CD4-positive, alpha-beta memory T cell (primary cell): Measurements from ENCODE around the gene SLC29A1. TPM values are rescaled to one million over a fixed set of nuclear protein-coding genes. Genes with fewer than 3 reads are reported as not detected.

ENCODE experiments used
- CTCF ChIA-PET: fragments of 350-600 bp; sonication (Branson Sonifier 250); formaldehyde crosslinking; loops from one replicate; lab custom pipeline; 2021; ENCODE audit warnings: inconsistent platforms; ENCODE audit not compliant: partially characterized antibody; lab: Charles Lee
- POLR2A ChIA-PET: fragments of 350-600 bp; sonication (Branson Sonifier 250); formaldehyde crosslinking; loops from one replicate; lab custom pipeline; 2021; ENCODE audit not compliant: partially characterized antibody; lab: Charles Lee
- DNase-seq, 5 donors: peaks; one replicate each; pipeline versions ENCODE4 v3.0.0 to v3.0.0-alpha.2; 2020 to 2022; ENCODE audit warnings: mixed read lengths in 1 of 5
- H3K27ac ChIP-seq: one replicate; pipeline ENCODE4 v1.7.0; 2013; ENCODE audit warnings: low read depth, low read length
- H3K27me3 ChIP-seq: 2 replicates; pipeline ENCODE4 v1.7.0; 2013; ENCODE audit warnings: mild to moderate bottlenecking, low read length, moderate library complexity; ENCODE audit not compliant: insufficient read depth
- H3K36me3 ChIP-seq: 2 replicates; pipeline ENCODE4 v1.7.0; 2013; ENCODE audit warnings: mild to moderate bottlenecking, low read length, moderate library complexity; ENCODE audit not compliant: insufficient read depth
- H3K4me1 ChIP-seq: 2 replicates; pipeline ENCODE4 v1.7.0; 2013; ENCODE audit warnings: mild to moderate bottlenecking, low read length, moderate library complexity; ENCODE audit not compliant: insufficient read depth
- H3K4me3 ChIP-seq, 2 donors: one replicate each; pipeline ENCODE4 v1.7.0; 2013; ENCODE audit warnings: low read length in 2 of 2, mild to moderate bottlenecking in 1 of 2
- H3K9me3 ChIP-seq, 2 donors: one replicate each; pipeline ENCODE4 v1.7.0; 2013; ENCODE audit warnings: low read length in 2 of 2, control low read depth in 1 of 2; ENCODE audit not compliant: control insufficient read depth in 1 of 2
- H3K27ac Mint-ChIP-seq, 7 donors: one replicate each; pipeline ENCODE4 v1.8.0; 2020 to 2021; ENCODE audit warnings: mixed read lengths in 7 of 7, mild to moderate bottlenecking in 6 of 7, inconsistent platforms in 3 of 7, moderate library complexity in 3 of 7
- H3K27me3 Mint-ChIP-seq, 2 donors: one replicate each; pipeline ENCODE4 v1.8.0; 2020 to 2021; ENCODE audit warnings: mixed read lengths in 2 of 2
- H3K36me3 Mint-ChIP-seq, 2 donors: one replicate each; pipeline ENCODE4 v1.8.0; 2020 to 2021; ENCODE audit warnings: mixed read lengths in 2 of 2, inconsistent platforms in 1 of 2, mild to moderate bottlenecking in 1 of 2
- H3K4me1 Mint-ChIP-seq, 4 donors: one replicate each; pipeline ENCODE4 v1.8.0; 2020 to 2021; ENCODE audit warnings: mixed read lengths in 4 of 4, mild to moderate bottlenecking in 1 of 4
- H3K4me3 Mint-ChIP-seq, 8 donors: one replicate each; pipeline ENCODE4 v1.8.0; 2020 to 2021; ENCODE audit warnings: mixed read lengths in 8 of 8, mild to moderate bottlenecking in 7 of 8, moderate library complexity in 6 of 8, inconsistent platforms in 3 of 8
- H3K9me3 Mint-ChIP-seq, 8 donors: one replicate each; pipeline ENCODE4 v1.8.0; 2020 to 2021; ENCODE audit warnings: mixed read lengths in 8 of 8, mild to moderate bottlenecking in 5 of 8, inconsistent platforms in 3 of 8, moderate library complexity in 1 of 8
- intact Hi-C: fragments of 100-400 bp; cut with micrococcal nuclease; formaldehyde crosslinking; loops from one replicate; pipeline ENCODE4 v1.15.1; 2023
- polyA plus RNA-seq, 2 donors: library from polyadenylated mRNA; unstranded; fragments of 300-500 nt; fragmentation: Illumina TruSeq; gene quantifications; one replicate each; pipeline ENCODE4 v1.2.3, GENCODE V29; 2021
- total RNA-seq, 2 experiments: library from RNA; stranded (reverse); gene quantifications; one replicate each; pipeline ENCODE4 v1.2.3, GENCODE V29; 2021

Gene SLC29A1
- total and polyA plus RNA-seq, 4 experiments from 2014 or later, result 2.1 to 3.7 (median 3.2) TPM

- Histone ChIP-seq H3K27me3 (no peaks in the 10 kb centered on the region), H3K4me1 (peaks cover 47% of the 10 kb centered on the region), H3K27ac (peak overlapping the region; percentile 82), H3K36me3 (peaks cover 51% of the 10 kb centered on the region), H3K9me3 (no peaks in the 10 kb centered on the region), H3K4me3 (peak overlapping the region in 1 of 2 donors; percentile 63)
- no peak for DNase-seq
- peaks cover 0 to 5% (median 0%) of the 10 kb centered on the region in 8 donors for H3K9me3 Mint-ChIP-seq
- peak overlapping the region; percentile 80 to 97 (median 96) for H3K27ac Mint-ChIP-seq
- H3K4me3 Mint-ChIP-seq, result peak overlapping the region; percentile 86 to 93 (median 87)
- H3K36me3 Mint-ChIP-seq, result peaks cover 17 to 60% of the 10 kb centered on the region in 2 donors
- ChIA-PET CTCF (interaction anchor here (0.6 to 8.8 kb wide), 6 partner anchors 10 to 50 kb away, joined by 3 to 82 read pairs (median 6); partner anchors contain the start of genes HSP90AB1, NFKBIE and TMEM151B), POLR2A (interaction anchor here (1.1 to 5.9 kb wide), 7 partner anchors 9 to 130 kb away, joined by 3 to 217 read pairs (median 9); partner anchors contain the start of genes AARS2, CDC5L, HSP90AB1 and NFKBIE)
- H3K27me3 Mint-ChIP-seq, result no peaks in the 10 kb centered on the region
- intact Hi-C loops, result loop anchor here (1.0 to 2.0 kb wide), 4 partner anchors 7 to 86 kb away; partner anchors contain the start of genes HSP90AB1, NFKBIE and SLC29A1
- peaks cover 39 to 66% (median 54%) of the 10 kb centered on the region in 4 donors for H3K4me1 Mint-ChIP-seq
Observed at GRCh38 chr6:44257753-44258324, 34.4 kb downstream of the SLC29A1 start.

GRCh38 chr6:44258325-44258863, 35.0 kb downstream of the SLC29A1 start:
- Histone ChIP-seq H3K9me3 (no peaks in the 10 kb centered on the region), H3K27me3 (no peaks in the 10 kb centered on the region), H3K36me3 (peaks cover 45% of the 10 kb centered on the region), H3K4me3 (no peak overlapping the region), H3K27ac (peak overlapping the region; percentile 82), H3K4me1 (peaks cover 52% of the 10 kb centered on the region)
- intact Hi-C loops, result no loop called here
- Mint-ChIP-seq H3K4me3 (peak overlapping the region; percentile 8 to 93 (median 86)), H3K27ac (peak overlapping the region; percentile 79 to 97 (median 84)), H3K27me3 (no peaks in the 10 kb centered on the region), H3K4me1 (peaks cover 40 to 66% (median 55%) of the 10 kb centered on the region in 4 donors), H3K36me3 (peaks cover 12 to 58% of the 10 kb centered on the region in 2 donors), H3K9me3 (peaks cover 0 to 5% (median 0%) of the 10 kb centered on the region in 8 donors)
- ChIA-PET CTCF (interaction anchor here (0.6 to 8.8 kb wide), 3 partner anchors 9 to 126 kb away, joined by 3 to 82 read pairs (median 3); partner anchors contain the start of genes NFKBIE and TMEM151B), POLR2A (interaction anchor here (5.9 kb wide), 1 partner anchor 12 kb away, joined by 217 read pairs; the partner anchor contains the start of gene HSP90AB1)
- no peak for DNase-seq

- Mint-ChIP-seq H3K36me3 (peaks cover 8 to 55% of the 10 kb centered on the region in 2 donors), H3K9me3 (peaks cover 0 to 5% (median 0%) of the 10 kb centered on the region in 8 donors), H3K4me1 (peaks cover 38 to 67% (median 56%) of the 10 kb centered on the region in 4 donors), H3K27ac (peak overlapping the region; percentile 31 to 97 (median 80)), H3K4me3 (peak overlapping the region in 5 of 8 donors; percentile 8 to 93 (median 86)), H3K27me3 (no peaks in the 10 kb centered on the region)
- no peaks in the 10 kb centered on the region for H3K9me3 ChIP-seq
- POLR2A ChIA-PET, result interaction anchor here (5.9 kb wide), 1 partner anchor 12 kb away, joined by 217 read pairs; the partner anchor contains the start of gene HSP90AB1
- peaks cover 58% of the 10 kb centered on the region for H3K4me1 ChIP-seq
- no peak overlapping the region for H3K27ac ChIP-seq
- intact Hi-C loops, result no loop called here
- peaks cover 40% of the 10 kb centered on the region for H3K36me3 ChIP-seq
- no peak for DNase-seq
- CTCF ChIA-PET, result interaction anchor here (0.7 to 8.8 kb wide), 2 partner anchors 9 to 127 kb away, joined by 3 to 82 read pairs; partner anchors contain the start of genes NFKBIE and TMEM151B
- H3K27me3 ChIP-seq, result no peaks in the 10 kb centered on the region
- no peak overlapping the region for H3K4me3 ChIP-seq
Observed at GRCh38 chr6:44258921-44259320, 35.5 kb downstream of the SLC29A1 start.

- H3K27me3 ChIP-seq, result no peaks in the 10 kb centered on the region
- CTCF ChIA-PET, result no interaction called here
- peaks cover 0 to 5% (median 0%) of the 10 kb centered on the region in 8 donors for H3K9me3 Mint-ChIP-seq
- H3K27ac ChIP-seq, result no peak overlapping the region
- DNase-seq, result no peak
- no peak overlapping the region for H3K4me3 ChIP-seq
- no peaks in the 10 kb centered on the region for H3K9me3 ChIP-seq
- peaks cover 65% of the 10 kb centered on the region for H3K4me1 ChIP-seq
- POLR2A ChIA-PET, result interaction anchor here (5.9 kb wide), 1 partner anchor 13 kb away, joined by 217 read pairs; the partner anchor contains the start of gene HSP90AB1
- intact Hi-C loops, result no loop called here
- H3K4me3 Mint-ChIP-seq, result no peak overlapping the region
- H3K4me1 Mint-ChIP-seq, result peaks cover 39 to 67% (median 59%) of the 10 kb centered on the region in 4 donors
- peak overlapping the region in 1 of 7 donors; percentile 80 for H3K27ac Mint-ChIP-seq
- peaks cover 8 to 55% of the 10 kb centered on the region in 2 donors for H3K36me3 Mint-ChIP-seq
- H3K36me3 ChIP-seq, result peaks cover 30% of the 10 kb centered on the region
- H3K27me3 Mint-ChIP-seq, result no peaks in the 10 kb centered on the region
Observed at GRCh38 chr6:44260011-44260410, 36.6 kb downstream of the SLC29A1 start.

- H3K9me3 Mint-ChIP-seq, result peaks cover 0 to 5% (median 0%) of the 10 kb centered on the region in 8 donors
- Histone ChIP-seq H3K27ac (no peak overlapping the region), H3K36me3 (peaks cover 24% of the 10 kb centered on the region), H3K9me3 (no peaks in the 10 kb centered on the region), H3K4me1 (peaks cover 58% of the 10 kb centered on the region), H3K4me3 (no peak overlapping the region), H3K27me3 (no peaks in the 10 kb centered on the region)
- POLR2A ChIA-PET, result interaction anchor here (2.8 to 5.9 kb wide), 3 partner anchors 9 to 14 kb away, joined by 9 to 217 read pairs (median 50); partner anchors contain the start of gene HSP90AB1
- peak overlapping the region in 5 of 8 donors; percentile 3 to 70 (median 53) for H3K4me3 Mint-ChIP-seq
- peaks cover 37 to 60% (median 53%) of the 10 kb centered on the region in 4 donors for H3K4me1 Mint-ChIP-seq
- CTCF ChIA-PET, result no interaction called here
- intact Hi-C loops, result no loop called here
- DNase-seq, result no peak
- no peaks in the 10 kb centered on the region for H3K27me3 Mint-ChIP-seq
- H3K27ac Mint-ChIP-seq, result peak overlapping the region; percentile 30 to 98 (median 85)
- peaks cover 8 to 50% of the 10 kb centered on the region in 2 donors for H3K36me3 Mint-ChIP-seq
Observed at GRCh38 chr6:44260451-44261297, 37.3 kb downstream of the SLC29A1 start.

- ChIA-PET CTCF (interaction anchor here (1.5 to 1.7 kb wide), 2 partner anchors 9 to 24 kb away, joined by 6 to 20 read pairs; no protein-coding TSS in a partner anchor), POLR2A (interaction anchor here (1.3 to 2.9 kb wide), 5 partner anchors 8 to 51 kb away, joined by 4 to 50 read pairs (median 6); partner anchors contain the start of genes AARS2 and HSP90AB1)
- Histone ChIP-seq H3K27me3 (no peaks in the 10 kb centered on the region), H3K4me3 (no peak overlapping the region), H3K9me3 (no peaks in the 10 kb centered on the region), H3K4me1 (peaks cover 49% of the 10 kb centered on the region), H3K27ac (peak overlapping the region; percentile 96), H3K36me3 (peaks cover 24% of the 10 kb centered on the region)
- no peaks in the 10 kb centered on the region for H3K27me3 Mint-ChIP-seq
- H3K36me3 Mint-ChIP-seq, result peaks cover 8 to 44% of the 10 kb centered on the region in 2 donors
- intact Hi-C loops, result no loop called here
- peak overlapping the region in 1 of 8 donors; percentile 73 for H3K4me3 Mint-ChIP-seq
- no peak for DNase-seq
- peak overlapping the region in 5 of 7 donors; percentile 97 to 98 (median 98) for H3K27ac Mint-ChIP-seq
- H3K4me1 Mint-ChIP-seq, result peaks cover 29 to 51% (median 45%) of the 10 kb centered on the region in 4 donors
- H3K9me3 Mint-ChIP-seq, result peaks cover 0 to 1% (median 0%) of the 10 kb centered on the region in 8 donors
Observed at GRCh38 chr6:44261581-44261980, 38.2 kb downstream of the SLC29A1 start.
